Bronchial epithelial cell (primary cell): ENCODE results near the gene FTSJ3. TPM values are rescaled to one million over a fixed set of nuclear protein-coding genes. Genes with fewer than 3 reads are reported as not detected.
A peak's percentile ranks its signal among the peaks of the same experiment; 100 is the strongest.
"Not testable (repeated sequence)": the region's sequence is repeated elsewhere in the genome, so short reads cannot be mapped to it uniquely, and the experiment has no call there.

Experiments used
- DNase-seq: peaks from one replicate; pipeline ENCODE4 v3.0.0-alpha.2; 2010; ENCODE audit warnings: low read depth
- FAIRE-seq: peaks from 2 replicates; lab custom pipeline; 2011; peaks lifted over from hg19 to GRCh38; lab: Jason Lieb, UNC
- H3K27me3 ChIP-seq: 2 replicates; pipeline ENCODE4 v1.5.1; 2011; ENCODE audit warnings: low read length; ENCODE audit not compliant: control insufficient read depth, insufficient read depth
- H3K36me3 ChIP-seq: 2 replicates; pipeline ENCODE4 v1.5.1; 2011; ENCODE audit warnings: low read length; ENCODE audit not compliant: control insufficient read depth, insufficient read depth
- H3K4me3 ChIP-seq: 2 replicates; pipeline ENCODE4 v1.5.1; 2011; ENCODE audit warnings: mild to moderate bottlenecking, low read depth, low read length, control low read depth
- CTCF ChIP-seq: IDR thresholded peaks from 2 replicates; pipeline ENCODE4 v1.5.1; 2011; ENCODE audit warnings: mild to moderate bottlenecking, moderate library complexity, low read length, control low read depth, inconsistent platforms; ENCODE audit not compliant: insufficient read depth, severe bottlenecking
- total RNA-seq: library from RNA; depleted of rRNA; stranded (reverse); fragments of >200 nt; gene quantifications from 2 replicates; pipeline ENCODE4 v1.2.1, GENCODE V29; 2014

The FTSJ3 gene
- total RNA-seq, 1 donor from 2014 or later = 43.4 TPM

GRCh38 chr17:63848834-63849689 lies 21.6 kb upstream of the FTSJ3 start:
- Histone ChIP-seq H3K36me3 (no peaks in the 10 kb centered on the region), H3K27me3 (no peaks in the 10 kb centered on the region), H3K4me3 (peak overlapping the region; percentile 8)
- TF ChIP-seq CTCF = peak; percentile 74
- FAIRE-seq = no peak
- DNase-seq = peak; percentile 72

- FAIRE-seq (no peak), DNase-seq (no peak)
- no peaks in the 10 kb centered on the region for H3K27me3 ChIP-seq
- no peaks in the 10 kb centered on the region for H3K36me3 ChIP-seq
- H3K4me3 ChIP-seq = no peak overlapping the region
- no peak for TF ChIP-seq CTCF
These were observed 20.2 kb upstream of the FTSJ3 start for GRCh38 chr17:63847525-63848249.

GRCh38 chr17:63845509-63845908 lies 18.0 kb upstream of the FTSJ3 start:
- no peak for TF ChIP-seq CTCF
- Histone ChIP-seq H3K27me3 (no peaks in the 10 kb centered on the region), H3K36me3 (no peaks in the 10 kb centered on the region), H3K4me3 (no peak overlapping the region)
- DNase-seq (no peak), FAIRE-seq (no peak)

- no peaks in the 10 kb centered on the region for H3K36me3 ChIP-seq
- DNase-seq (no peak), FAIRE-seq (no peak)
- H3K27me3 ChIP-seq = no peaks in the 10 kb centered on the region
- TF ChIP-seq CTCF = no peak
- H3K4me3 ChIP-seq = no peak overlapping the region
These were observed 16.6 kb upstream of the FTSJ3 start for GRCh38 chr17:63843910-63844677.

- not testable (repeated sequence) for FAIRE-seq, DNase-seq, H3K27me3 ChIP-seq
These were observed 16.0 kb upstream of the FTSJ3 start for GRCh38 chr17:63843387-63843888.

More at GRCh38 chr17:63843387-63843888, 16.0 kb upstream of the FTSJ3 start:
- not testable (repeated sequence) for H3K36me3 ChIP-seq
- H3K4me3 ChIP-seq = peak overlapping the region; percentile 90
